Measurements from ENCODE around the gene IFT80. TPM values are rescaled to one million over a fixed set of nuclear protein-coding genes. Genes with fewer than 3 reads are reported as not detected.
"Not testable (repeated sequence)": the region's sequence is repeated elsewhere in the genome, so short reads cannot be mapped to it uniquely, and the experiment has no call there.

Gene IFT80
- total RNA-seq, 1 donor from 2014 or later: 81.8 TPM

DNA sequence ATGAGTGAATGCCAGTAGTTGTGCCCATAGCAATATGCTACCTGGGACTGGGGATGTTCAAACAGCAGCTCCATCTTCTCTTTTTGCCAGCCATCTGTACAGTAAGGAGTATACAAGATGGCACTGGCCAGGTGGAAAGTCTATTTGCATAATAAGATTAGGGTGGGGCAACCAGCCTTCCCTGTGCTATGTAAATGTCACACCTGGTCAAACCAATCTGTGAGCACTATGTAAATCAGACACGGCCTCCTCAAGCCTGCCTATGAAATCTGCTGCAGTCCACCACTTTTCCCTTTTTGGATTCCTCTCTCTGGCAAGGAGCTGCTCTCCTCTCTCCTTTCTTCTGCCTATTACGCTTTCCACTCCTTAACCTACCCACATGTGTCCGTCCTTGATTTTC, 120.8 kb downstream of the IFT80 start:
- DNase-seq (ENCODE audit: low read depth): no peak

DNA sequence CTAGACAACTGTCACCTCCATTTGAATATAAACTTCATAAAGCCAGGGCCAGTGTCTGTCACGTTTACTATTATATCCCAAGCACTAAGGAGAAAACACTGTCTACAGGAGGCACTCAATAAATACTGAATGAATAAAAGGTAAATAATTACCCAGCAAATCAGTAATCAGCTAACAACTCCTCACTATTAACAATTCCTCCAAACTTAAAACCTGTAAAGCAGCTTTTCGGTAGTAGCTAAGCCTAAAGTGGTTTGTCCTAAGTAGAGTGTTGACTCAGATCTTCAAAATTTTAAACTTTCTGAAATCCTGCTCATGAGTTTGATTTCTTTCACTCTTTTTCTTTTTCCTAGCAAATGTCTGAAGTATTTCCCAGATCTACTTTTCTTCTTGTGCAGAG, 133.9 kb downstream of the IFT80 start:
- no peak for DNase-seq (ENCODE audit: low read depth)

DNA sequence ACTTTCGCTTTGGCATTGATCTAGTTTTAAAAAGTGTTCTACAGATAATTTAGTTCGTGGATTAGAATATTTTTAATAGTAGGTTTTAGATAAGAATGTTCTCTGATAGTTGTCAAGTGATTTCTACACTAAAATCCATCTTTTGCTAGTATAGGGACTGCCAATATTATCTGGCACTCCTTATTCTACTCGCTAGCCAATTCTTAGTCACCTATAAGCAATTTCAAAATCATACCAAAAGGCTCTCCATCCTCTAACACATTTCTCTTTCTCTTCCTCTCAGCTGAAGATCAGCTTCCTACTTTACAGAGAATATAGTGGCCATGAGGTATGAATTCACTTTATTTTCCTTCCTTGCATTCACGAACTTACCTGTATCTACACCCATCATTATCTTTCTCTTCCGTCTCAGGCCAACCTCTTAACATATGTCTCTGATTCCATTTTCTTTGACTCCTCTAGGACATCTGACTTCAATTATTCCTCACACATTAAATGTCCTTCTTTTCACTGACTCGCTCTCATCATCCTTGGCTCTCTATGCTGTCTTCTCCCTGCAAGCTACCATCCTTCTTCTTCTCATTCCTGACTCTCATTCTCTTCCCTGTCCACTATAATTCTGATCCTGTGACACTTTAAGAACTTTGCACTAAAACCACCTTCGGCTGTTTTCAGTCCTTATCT, 138.3 kb downstream of the IFT80 start:
- DNase-seq (ENCODE audit: low read depth): no peak

DNA sequence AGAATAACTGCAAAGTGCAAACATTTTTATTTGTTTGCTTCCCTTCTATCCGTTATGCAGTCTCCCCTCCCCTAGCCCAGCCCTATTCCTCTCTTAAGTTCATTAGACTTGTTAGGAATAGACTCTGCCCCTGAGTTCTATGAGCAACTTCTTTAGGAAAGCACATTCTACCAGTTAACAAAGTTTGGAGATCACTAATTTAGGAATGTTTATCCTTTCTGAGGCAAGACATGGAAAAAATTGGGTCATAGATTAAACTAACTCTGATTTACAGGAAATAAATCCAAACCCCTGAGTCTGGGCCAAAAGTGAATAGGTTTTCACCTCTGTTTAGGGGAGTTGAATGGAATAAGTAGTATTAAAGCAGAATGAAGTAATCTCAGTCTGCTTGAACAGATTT, 139.4 kb downstream of the IFT80 start:
- DNase-seq (ENCODE audit: low read depth): no peak

DNA sequence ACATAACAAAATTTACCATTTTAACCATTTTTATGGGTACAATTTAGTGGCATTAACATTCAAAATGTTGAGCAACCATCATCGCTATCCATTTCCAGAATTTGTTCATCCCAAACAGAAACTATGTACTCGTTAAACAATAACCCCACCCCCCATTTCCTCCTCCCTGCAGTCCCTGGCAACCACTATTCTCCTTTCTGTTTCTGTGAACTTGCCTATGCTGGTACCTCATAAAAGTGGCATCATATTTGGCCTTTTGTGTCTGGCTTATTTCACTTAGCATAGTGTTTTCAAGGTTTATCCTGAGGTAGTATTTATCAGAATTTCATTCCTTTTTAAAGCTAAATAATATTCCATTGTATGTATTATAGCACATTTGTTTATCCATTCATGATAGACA, 141.4 kb downstream of the IFT80 start:
- DNase-seq (ENCODE audit: low read depth): no peak

DNA sequence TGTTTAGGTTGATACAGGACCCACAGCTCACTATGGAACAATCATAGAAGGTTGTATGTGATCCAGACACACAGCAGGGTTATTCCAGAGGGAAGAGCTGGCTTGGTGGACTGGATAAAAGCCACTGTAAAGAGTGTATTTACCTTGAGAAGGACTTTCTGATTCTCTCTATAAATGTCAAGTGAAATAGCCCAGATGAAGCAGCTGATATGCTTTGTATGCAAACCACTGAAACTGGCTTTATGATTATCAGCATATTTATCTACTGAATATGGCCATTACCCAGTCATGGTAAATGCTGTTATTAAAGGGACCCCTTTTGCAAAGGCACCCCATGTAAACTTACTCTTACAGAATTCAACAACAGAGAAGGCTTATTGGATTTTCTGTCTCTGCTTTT, 145.7 kb downstream of the IFT80 start:
- DNase-seq (ENCODE audit: low read depth): no peak

DNA sequence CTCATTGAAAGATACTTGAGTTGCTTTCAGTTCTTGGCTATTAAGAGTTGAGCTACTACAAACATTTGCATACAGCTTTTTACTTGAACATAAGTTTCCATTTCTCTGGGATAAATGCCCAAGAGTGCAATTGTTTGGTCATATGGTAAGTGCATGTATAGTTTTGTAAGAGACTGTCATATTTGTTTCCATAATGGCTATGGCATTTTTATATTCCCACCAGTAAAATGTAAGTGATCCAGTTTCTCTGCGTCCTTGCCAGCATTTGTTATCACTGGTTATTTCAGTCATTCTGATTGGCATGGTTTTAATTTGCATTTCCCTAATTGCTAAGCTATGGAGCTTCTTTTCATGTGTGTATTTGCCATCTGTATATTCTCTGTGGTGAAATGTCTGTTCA, 151.3 kb downstream of the IFT80 start:
- DNase-seq (ENCODE audit: low read depth): no peak

DNA sequence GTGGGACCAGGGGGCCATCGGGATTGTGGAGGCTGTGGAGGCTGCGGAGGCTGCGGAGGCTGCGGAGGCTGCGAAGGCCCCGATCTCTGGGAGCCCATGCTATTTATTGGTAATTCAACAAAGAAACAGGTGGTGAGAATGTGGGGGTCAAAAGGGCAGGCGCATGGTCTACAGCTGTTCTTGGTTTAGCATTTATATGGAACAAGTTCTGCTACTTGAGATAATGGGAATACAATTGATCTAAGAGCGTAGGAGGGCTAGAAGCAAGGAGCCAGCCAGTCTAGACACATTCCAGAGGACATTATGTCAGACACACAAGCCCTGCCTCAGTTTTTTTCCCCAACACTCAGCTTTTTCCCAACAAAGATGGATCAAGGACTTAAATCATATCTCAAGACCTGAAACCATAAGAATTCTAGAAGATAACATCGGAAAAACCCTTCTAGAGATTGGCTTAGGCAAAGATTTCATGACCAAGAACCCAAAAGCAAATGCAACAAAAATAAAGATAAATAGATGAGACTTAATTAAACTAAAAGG, 153.7 kb downstream of the IFT80 start:
- no peak for DNase-seq (ENCODE audit: low read depth)

DNA sequence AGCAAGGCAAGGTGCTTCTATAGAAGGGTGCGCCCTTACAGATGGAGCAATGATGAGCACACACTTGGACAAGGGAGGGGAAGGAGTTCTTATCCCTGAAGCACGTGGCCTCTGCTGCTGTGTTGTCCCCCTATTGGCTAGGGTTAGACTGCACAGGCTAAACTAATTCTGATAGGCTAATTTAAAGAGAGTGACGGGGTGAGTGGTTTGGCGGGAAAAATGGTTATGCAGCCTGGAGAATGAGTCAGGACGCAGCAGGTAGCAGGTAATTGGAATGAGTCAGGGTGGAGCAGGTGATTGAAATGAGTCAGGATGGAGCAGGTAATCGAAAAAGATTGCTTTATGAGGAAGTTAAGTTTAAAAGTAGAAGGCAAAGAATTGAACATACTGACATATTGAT, 158.3 kb downstream of the IFT80 start:
- DNase-seq (ENCODE audit: low read depth): not testable (repeated sequence)

DNA sequence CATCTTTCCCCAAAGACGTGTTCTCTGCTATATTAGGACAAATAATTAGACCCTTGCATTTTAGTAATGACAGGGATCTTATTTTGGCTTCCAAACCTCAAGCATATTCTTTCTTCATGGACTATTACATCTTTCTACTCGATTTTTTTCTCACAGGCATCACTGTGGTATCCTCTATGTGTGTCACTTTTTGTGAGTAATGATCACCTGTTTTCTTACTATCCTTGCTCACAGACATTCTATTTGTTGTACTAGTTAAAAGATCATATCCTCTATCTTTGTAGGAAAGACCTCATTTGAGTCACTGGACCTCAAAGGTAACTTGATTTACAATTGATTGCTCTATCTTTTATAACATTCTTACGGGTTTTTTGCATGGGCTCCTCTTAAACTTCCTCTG, 167.0 kb downstream of the IFT80 start:
- DNase-seq (ENCODE audit: low read depth): no peak

DNA sequence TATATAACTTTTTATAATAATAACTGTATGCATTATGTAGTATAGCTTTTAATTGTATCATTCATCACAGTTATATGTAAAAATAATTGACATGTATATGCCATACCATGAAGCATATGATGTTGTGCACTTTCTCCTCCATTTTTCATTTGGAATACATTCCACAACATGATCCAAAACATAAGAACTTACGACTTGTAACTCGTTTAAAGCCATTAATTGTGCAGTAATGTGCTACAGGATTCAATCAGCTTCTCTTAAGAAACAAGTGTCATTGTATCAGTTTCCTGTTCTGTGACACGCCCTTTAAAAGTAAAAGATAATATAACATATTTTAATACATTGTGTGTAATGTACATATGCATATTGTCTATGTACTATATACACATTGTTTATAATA, 171.6 kb downstream of the IFT80 start:
- no peak for DNase-seq (ENCODE audit: low read depth)

DNA sequence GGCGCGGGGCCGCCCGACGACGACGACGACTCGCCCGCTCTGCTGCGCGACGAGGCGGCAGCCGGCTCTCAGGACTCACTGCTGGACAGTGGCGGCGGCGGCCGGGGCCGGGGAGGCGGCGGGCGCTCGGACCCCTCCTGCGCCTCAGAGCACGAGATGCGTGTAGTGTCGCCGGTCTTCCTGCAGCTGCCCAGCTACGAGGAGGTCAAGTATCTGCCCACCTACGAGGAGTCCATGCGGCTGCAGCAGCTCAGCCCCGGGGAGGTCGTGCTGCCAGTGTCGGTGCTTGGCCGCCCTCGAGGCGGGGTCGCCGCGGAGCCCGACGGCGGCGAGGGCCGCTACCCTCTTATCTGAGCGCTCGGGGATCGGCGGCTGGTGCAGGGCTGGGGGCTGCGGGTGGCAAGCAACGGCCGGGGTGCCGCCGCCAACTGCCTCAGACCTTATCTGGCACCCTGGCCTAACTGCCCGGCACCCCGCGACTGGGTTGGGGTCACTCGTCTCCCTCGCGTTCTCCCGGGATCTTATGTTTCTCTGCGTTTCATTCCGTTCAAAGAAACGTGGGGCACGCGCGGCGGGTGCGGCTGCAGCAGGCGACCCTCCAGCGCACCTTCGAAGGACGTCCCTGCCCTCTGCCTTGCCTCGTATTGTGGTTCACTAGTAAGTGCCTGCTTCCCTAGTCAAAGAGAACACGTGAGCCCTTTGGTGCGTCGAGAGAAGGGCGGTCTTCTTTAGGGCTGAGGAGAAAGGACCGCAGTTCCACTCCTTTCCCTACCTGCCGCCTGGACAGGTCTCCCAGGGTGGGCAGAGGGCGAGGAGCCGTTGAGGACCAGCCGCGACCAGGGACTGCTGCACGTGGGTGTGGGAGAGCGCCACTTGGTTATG, 172.8 kb downstream of the IFT80 start:
- no peak for DNase-seq (ENCODE audit: low read depth)

DNA sequence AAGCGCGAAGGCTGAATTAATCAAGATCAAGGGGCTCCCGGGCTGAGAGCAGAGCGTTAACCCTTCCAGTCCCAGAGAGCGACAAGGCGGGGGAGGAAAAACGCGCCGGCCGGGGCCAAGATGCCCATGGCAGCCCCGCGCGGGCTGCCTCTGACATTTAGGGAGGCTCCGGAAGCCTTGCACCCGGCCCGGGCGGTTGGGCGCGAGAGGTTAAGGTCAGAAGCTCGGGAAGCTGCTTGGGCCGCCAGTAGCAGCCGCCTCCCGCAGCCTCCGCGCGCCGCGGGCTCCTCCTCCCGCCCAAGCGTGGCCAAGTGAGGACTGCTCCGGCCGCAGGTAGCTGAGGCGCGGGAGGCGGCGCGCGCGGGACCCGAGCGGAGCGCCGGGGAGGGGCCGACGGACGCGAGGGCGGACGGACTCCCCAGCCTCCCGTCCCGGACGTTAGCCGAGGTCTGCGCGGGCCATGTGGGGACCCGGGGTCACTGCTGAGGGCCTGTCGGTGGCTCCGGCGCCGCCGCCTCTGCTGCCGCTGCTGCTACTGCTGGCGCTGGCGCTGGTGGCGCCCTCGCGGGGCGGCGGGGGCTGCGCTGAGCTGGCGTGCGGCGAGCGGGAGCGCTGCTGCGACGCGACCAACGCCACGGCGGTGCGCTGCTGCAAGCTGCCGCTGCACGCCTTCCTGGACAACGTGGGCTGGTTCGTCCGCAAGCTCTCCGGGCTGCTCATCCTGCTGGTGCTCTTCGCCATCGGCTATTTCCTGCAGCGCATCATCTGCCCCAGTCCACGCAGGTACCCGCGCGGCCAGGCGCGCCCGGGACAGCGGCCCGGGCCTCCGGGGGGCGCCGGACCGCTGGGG, 173.6 kb downstream of the IFT80 start, which contains the start of gene C3orf80:
C3orf80 (plus strand) TSS at position 247 of the 850 bp plus-strand sequence; CDS start at position 461, 214 bp downstream.
- DNase-seq (ENCODE audit: low read depth): no peak

DNA sequence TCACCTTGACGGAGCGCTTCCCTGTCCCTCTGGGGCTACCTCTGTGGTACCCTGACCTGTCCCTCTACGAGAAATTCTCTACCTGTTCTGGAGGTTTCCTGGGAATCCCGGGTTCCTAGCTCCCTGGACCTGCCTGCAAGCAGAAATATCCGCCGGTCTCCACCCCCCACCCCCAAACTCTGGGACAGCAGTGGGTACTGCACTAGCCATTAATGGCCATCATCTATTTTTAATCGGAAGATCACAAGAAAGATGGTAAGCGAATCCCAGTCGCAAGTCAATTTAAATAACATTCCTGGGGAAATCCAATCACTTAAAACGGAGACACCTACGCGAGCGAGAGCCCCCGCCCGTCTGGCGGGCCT, 174.2 kb downstream of the IFT80 start:
- DNase-seq (ENCODE audit: low read depth): no peak

DNA sequence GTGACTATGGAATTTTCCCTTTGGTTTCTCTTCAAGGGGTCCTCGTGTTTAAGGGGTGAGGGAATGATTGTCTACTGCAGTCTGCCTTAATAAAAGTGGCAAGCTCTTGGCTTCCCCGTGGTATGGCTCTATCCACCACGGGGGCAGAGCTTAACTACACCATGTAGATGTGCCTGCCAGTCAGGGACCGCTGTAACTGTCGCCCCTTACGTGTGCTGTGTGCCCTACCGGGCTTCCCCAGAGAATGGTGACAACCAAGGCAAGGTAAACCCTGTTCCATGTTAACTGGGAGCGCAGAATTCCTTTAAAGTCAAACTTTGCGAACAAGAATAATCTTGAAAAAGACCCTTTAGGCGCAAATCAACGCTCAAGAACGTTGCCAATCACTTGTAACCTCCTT, 174.8 kb downstream of the IFT80 start:
- DNase-seq (ENCODE audit: low read depth): no peak

DNA sequence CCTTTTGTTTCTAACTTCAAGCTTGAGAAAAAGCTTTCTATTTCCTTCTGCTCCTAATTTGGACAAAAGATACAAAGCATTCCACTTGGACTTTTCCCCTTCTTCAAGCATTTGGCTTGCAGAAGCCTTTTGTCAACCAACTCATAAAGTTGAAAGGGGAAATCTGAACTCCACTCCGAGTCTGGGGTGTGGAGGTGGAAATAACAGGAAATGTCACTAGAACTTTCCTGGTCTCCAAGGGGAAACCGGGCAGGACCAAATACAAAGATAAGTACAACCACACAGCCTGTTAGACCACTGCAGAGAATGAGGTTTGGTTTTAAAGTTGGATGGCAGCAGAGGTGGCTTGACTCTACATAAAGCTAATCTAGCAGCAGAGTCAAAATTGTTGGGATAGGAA, 178.0 kb downstream of the IFT80 start:
- no peak for DNase-seq (ENCODE audit: low read depth)

DNA sequence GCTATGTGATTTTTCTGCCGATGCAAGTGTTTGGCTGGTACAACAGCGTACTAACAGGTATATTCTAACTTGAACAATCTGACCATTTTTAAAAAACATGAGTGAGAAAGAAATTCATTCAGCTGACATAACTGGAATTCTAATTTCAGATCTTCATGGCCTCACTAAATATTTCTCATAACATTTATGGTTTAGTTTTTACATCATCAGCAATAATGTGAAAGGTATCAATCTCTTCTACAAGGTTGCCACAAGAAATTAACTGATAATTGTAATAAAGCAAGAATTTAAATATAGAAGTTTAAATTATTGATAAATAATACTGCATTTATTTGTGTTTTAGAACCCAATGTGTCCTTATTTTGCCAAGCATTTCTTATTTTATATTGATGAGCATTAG, 179.0 kb downstream of the IFT80 start:
- DNase-seq (ENCODE audit: low read depth): no peak

DNA sequence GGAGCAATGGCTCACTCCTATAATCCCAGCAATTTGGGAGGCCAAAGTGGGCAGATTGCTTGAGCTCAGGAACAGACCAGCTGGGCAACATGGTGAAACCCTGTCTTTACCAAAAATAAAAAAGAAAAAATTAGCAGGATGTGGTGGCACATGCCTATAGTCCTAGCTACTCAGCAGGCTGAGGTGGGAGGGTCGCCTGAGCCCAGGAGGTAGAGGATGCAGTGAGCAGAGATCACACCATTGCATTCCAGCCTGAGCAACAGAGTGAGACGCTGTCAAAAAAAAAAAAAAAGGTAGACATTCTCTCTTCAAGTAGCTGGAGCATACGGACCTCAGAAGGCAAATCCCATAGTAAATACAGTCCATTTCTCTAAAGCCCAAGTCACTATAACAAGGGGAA, 180.9 kb downstream of the IFT80 start:
- no peak for DNase-seq (ENCODE audit: low read depth)

DNA sequence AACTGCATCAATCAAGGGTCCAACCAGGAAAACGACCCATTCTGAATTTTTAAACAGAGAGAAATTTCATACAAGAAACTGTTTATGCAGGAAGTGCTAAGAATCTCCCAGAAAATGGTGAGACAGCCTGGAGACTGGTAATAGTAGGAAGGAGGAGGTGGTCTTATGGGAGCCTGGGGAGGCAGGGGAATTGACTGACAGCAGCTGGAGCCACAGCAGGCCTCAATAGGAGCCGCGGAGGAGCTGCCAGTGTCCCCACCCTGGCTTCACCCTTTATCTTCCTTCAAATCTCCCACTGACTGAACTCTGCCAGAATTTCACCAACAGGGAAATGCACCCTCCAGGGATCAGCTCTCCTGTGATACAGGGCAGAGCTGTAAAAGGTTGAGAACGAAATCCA, 181.3 kb downstream of the IFT80 start:
- no peak for DNase-seq (ENCODE audit: low read depth)

DNA sequence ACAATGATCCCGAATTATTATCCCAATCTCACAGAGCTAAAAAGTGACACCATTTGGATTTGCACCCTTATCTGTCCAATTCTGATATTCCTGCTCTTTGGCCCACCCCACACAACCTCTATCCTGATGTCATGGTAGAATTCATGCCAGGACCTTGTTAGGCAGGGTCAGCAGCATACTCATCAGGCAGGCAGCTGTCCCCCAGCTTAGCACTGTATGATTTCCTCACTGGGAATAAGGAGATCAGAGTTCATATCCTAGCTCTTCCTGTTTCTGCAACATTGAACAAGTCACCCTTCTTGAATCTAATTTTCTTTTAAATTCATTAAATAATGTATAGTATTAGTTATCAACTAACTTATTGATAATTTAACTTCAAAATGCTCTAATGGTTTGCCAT, 185.8 kb downstream of the IFT80 start:
- DNase-seq (ENCODE audit: low read depth): no peak

DNA sequence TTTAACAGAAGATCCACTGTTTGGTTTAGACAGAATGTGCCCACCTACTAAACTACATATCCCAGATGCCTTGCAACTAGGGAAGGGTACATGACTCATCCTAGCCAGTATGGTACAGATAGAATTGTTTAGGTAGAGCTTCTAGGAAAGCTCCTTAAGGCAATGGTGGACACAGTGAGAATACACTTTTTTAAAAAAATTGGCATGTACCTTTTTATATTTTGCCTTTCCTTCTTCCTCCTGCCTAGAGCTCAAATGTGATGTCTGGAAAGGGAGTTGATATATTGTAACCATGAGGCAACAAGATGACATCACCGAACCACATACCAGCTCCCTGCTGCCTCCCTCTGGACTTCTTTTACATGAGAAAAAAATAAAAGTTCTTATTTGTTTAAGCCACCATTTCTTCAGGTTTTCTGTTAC, 188.2 kb downstream of the IFT80 start:
- peak; percentile 63 for DNase-seq (ENCODE audit: low read depth)

DNA sequence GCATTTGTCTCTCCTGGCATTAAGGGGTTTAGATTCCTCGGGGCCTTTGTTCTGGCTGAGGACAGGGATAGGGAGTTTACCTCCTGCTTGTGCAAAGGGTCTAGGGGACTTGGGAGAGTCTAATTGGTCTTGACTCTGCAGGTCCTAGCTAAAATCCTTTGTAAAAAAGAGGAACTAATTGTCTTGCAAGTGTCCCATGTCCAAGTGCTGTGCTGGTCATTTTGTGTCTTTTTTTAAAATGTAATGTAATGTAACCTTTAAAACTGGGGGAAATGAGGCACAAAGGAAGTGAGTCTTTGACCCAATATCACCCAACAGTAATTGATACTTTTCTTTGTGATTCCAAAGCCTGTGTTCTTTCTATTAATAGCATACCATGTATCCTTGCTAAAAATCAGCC, 188.7 kb downstream of the IFT80 start:
- no peak for DNase-seq (ENCODE audit: low read depth)

All from renal cortical epithelial cell (primary cell).